HCT116 (cell line): ENCODE results near the gene DAP. TPM values are rescaled to one million over a fixed set of nuclear protein-coding genes. Genes with fewer than 3 reads are reported as not detected.

Experiments used
- ATAC-seq: fragments of 200-7000 bp; cut with Tn5 transposase; 2 replicates; pipeline ENCODE4 v1.9.1; 2020; ENCODE audit warnings: mild to moderate bottlenecking, moderate library complexity
- BruUV-seq: library from RNA; stranded (reverse); fragments of 400-500 nt; replicated peaks from 2 replicates; lab custom pipeline; 2021; lab: Mats Ljungman, UMichigan
- CTCF ChIA-PET: fragments of 300-600 bp; sonication (Branson Sonifier 250); formaldehyde crosslinking; loops from one replicate; lab custom pipeline; 2021; ENCODE audit warnings: antibody characterized with exemption; lab: Charles Lee
- POLR2A ChIA-PET: fragments of 300-600, 350-600 bp; sonication (Branson Sonifier 250); formaldehyde crosslinking; loops from one replicate; lab custom pipeline; 2021; ENCODE audit warnings: antibody characterized with exemption; lab: Charles Lee
- RAD21 ChIA-PET, 2 experiments: fragments of 300-600 bp; sonication (Branson Sonifier 250); formaldehyde crosslinking; loops; one replicate each; lab custom pipeline; 2023; ENCODE audit warnings: low total read pairs in 2 of 2; ENCODE audit not compliant: uncharacterized antibody in 2 of 2, unreplicated experiment in 2 of 2, low non-redundant PET in 1 of 2; lab: Charles Lee
- DNase-seq: peaks from one replicate; pipeline ENCODE4 v3.0.0-alpha.2; 2010; ENCODE audit warnings: low read depth, low spot score
- H2AFZ ChIP-seq: fragments of 200-600 bp; shearing (Covaris generic), sonication (generic); 2 replicates; pipeline ENCODE4 v1.6.1; 2017; ENCODE audit warnings: low read depth, mixed run types, mixed read lengths, antibody characterized with exemption, low read length; ENCODE audit not compliant: poor library complexity, severe bottlenecking
- H3K27ac ChIP-seq: 2 replicates; pipeline ENCODE4 v1.5.1; 2012; ENCODE audit warnings: low read depth, low read length
- H3K27me3 ChIP-seq: fragments of 200-600 bp; sonication (generic); 2 replicates; pipeline ENCODE4 v1.6.1; 2016; ENCODE audit warnings: mixed run types, low read length, mixed read lengths; ENCODE audit not compliant: insufficient read depth
- H3K36me3 ChIP-seq, 2 experiments: fragments of 200-500 bp in 1 of 2; fragments of 200-600 bp in 1 of 2; sonication (Bioruptor generic) in 1 of 2; sonication (generic) in 1 of 2; 2 replicates each; pipeline versions ENCODE4 v1.5.1 to v1.6.1; 2014 to 2016; ENCODE audit warnings: low read length in 2 of 2, inconsistent platforms in 1 of 2, mixed read lengths in 1 of 2, mixed run types in 1 of 2; ENCODE audit not compliant: insufficient read depth in 2 of 2, control insufficient read depth in 1 of 2
- H3K4me1 ChIP-seq, 2 experiments: fragments of 200-600 bp in 1 of 2; sonication (generic) in 1 of 2; 2 replicates each; pipeline versions ENCODE4 v1.5.1 to v1.6.1; 2012 to 2017; ENCODE audit warnings: low read length in 2 of 2, inconsistent platforms in 1 of 2, mild to moderate bottlenecking in 1 of 2, mixed read lengths in 1 of 2, mixed run types in 1 of 2, moderate library complexity in 1 of 2; ENCODE audit not compliant: insufficient read depth in 2 of 2, control insufficient read depth in 1 of 2
- H3K4me2 ChIP-seq: fragments of 200-600 bp; sonication (generic); 2 replicates; pipeline ENCODE4 v1.6.1; 2017; ENCODE audit warnings: mixed run types, low read length, mixed read lengths
- H3K4me3 ChIP-seq, 2 experiments: fragments of 200-600 bp in 1 of 2; sonication (generic) in 1 of 2; replicated peaks in 1 of 2; 2 replicates each; pipeline ENCODE4 v1.5.1; 2011 to 2016; ENCODE audit warnings: low read length in 2 of 2, control low read depth in 1 of 2, low read depth in 1 of 2, mild to moderate bottlenecking in 1 of 2, mixed read lengths in 1 of 2, mixed run types in 1 of 2
- H3K79me2 ChIP-seq: fragments of 200-600 bp; sonication (generic); 2 replicates; pipeline ENCODE4 v1.6.1; 2017; ENCODE audit warnings: mild to moderate bottlenecking, mixed run types, low read length, moderate library complexity, mixed read lengths; ENCODE audit not compliant: insufficient read depth
- H3K9ac ChIP-seq: fragments of 200-600 bp; sonication (generic); 2 replicates; pipeline ENCODE4 v1.6.1; 2016; ENCODE audit warnings: low read length, mixed read lengths
- H3K9me2 ChIP-seq: fragments of 200-600 bp; sonication (generic), shearing (Covaris generic); 2 replicates; pipeline ENCODE4 v1.6.1; 2017; ENCODE audit warnings: mixed run types, mild to moderate bottlenecking, moderate library complexity; ENCODE audit not compliant: insufficient read depth
- H3K9me3 ChIP-seq, 2 experiments: fragments of 200-500 bp in 1 of 2; fragments of 200-600 bp in 1 of 2; sonication (Bioruptor generic) in 1 of 2; sonication (generic) in 1 of 2; 2 replicates each; pipeline ENCODE4 v1.6.1; 2014 to 2017; ENCODE audit warnings: low read length in 2 of 2, mixed read lengths in 2 of 2, inconsistent platforms in 1 of 2, low read depth in 1 of 2, mild to moderate bottlenecking in 1 of 2, mixed run types in 1 of 2, moderate library complexity in 1 of 2; ENCODE audit not compliant: control insufficient read depth in 1 of 2, insufficient read depth in 1 of 2
- H4K20me1 ChIP-seq: fragments of 200-600 bp; sonication (generic), shearing (Covaris generic); 2 replicates; pipeline ENCODE4 v1.6.1; 2017; ENCODE audit warnings: mixed run types, mild to moderate bottlenecking, moderate library complexity; ENCODE audit not compliant: insufficient read depth
- CBX3 ChIP-seq: IDR thresholded peaks from 2 replicates; pipeline ENCODE4 v1.6.1; 2012; ENCODE audit warnings: low read depth
- CEBPB ChIP-seq: IDR thresholded peaks from 2 replicates; pipeline ENCODE4 v1.6.1; 2012; ENCODE audit warnings: low read depth
- EGR1 ChIP-seq: IDR thresholded peaks from 2 replicates; pipeline ENCODE4 v1.6.1; 2012; ENCODE audit warnings: low read depth
- EZH2 ChIP-seq: fragments of 200-600 bp; sonication (generic); IDR thresholded peaks from 2 replicates; pipeline ENCODE4 v1.6.1; 2017; ENCODE audit warnings: antibody characterized with exemption, mixed run types
- POLR2A ChIP-seq: IDR thresholded peaks from 2 replicates; pipeline ENCODE4 v1.7.0; 2011; ENCODE audit warnings: borderline replicate concordance; ENCODE audit not compliant: insufficient read depth, insufficient read length; ENCODE audit errors: extremely low read depth
- POLR2AphosphoS5 ChIP-seq: IDR thresholded peaks from 2 replicates; pipeline ENCODE4 v1.6.1; 2011; ENCODE audit warnings: mild to moderate bottlenecking, low read depth, low read length, moderate library complexity
- SIN3A ChIP-seq: IDR thresholded peaks from 2 replicates; pipeline ENCODE4 v1.6.1; 2012; ENCODE audit warnings: low read depth
- SP1 ChIP-seq: IDR thresholded peaks from 2 replicates; pipeline ENCODE4 v1.6.1; 2012; ENCODE audit warnings: low read depth
- SRF ChIP-seq: IDR thresholded peaks from 2 replicates; pipeline ENCODE4 v1.6.1; 2012; ENCODE audit warnings: low read depth
- TCF7L2 ChIP-seq: IDR thresholded peaks from 2 replicates; pipeline ENCODE4 v1.7.0; 2011; ENCODE audit warnings: borderline replicate concordance, inconsistent platforms; ENCODE audit not compliant: insufficient read depth, insufficient read length; ENCODE audit errors: extremely low read depth
- ZFX ChIP-seq: fragments of 450-650 bp; IDR thresholded peaks from 2 replicates; pipeline ENCODE4 v1.6.1; 2017
- ZNF274 ChIP-seq: fragments of 200-500 bp; sonication (Bioruptor generic); IDR thresholded peaks from 2 replicates; pipeline ENCODE4 v1.6.1; 2014; ENCODE audit warnings: mild to moderate bottlenecking, low read depth, low read length, inconsistent platforms
- intact Hi-C: fragments of 100-400 bp; cut with micrococcal nuclease; formaldehyde crosslinking; loops from 2 replicates; pipeline ENCODE4 v1.10.0; 2022
- total RNA-seq: library from RNA; stranded (reverse); gene quantifications from one replicate; pipeline ENCODE4 v1.2.1, GENCODE V29; 2021; ENCODE audit not compliant: unreplicated experiment
- TF ChIP-seq, protein P1 (sequence below): IDR thresholded peaks from 2 replicates; pipeline ENCODE4 v1.6.1; 2012; ENCODE audit warnings: low read depth
- TF ChIP-seq, protein P2 (sequence below): IDR thresholded peaks from 2 replicates; pipeline ENCODE4 v1.6.1; 2012
- TF ChIP-seq, protein P3 (sequence below): IDR thresholded peaks from 2 replicates; pipeline ENCODE4 v1.6.1; 2011; ENCODE audit warnings: mild to moderate bottlenecking, low read length, moderate library complexity; ENCODE audit not compliant: insufficient replicate concordance; ENCODE audit errors: extremely low read depth

Gene DAP
- total RNA-seq, 1 experiment from 2014 or later, result 59.1 TPM

DNA sequence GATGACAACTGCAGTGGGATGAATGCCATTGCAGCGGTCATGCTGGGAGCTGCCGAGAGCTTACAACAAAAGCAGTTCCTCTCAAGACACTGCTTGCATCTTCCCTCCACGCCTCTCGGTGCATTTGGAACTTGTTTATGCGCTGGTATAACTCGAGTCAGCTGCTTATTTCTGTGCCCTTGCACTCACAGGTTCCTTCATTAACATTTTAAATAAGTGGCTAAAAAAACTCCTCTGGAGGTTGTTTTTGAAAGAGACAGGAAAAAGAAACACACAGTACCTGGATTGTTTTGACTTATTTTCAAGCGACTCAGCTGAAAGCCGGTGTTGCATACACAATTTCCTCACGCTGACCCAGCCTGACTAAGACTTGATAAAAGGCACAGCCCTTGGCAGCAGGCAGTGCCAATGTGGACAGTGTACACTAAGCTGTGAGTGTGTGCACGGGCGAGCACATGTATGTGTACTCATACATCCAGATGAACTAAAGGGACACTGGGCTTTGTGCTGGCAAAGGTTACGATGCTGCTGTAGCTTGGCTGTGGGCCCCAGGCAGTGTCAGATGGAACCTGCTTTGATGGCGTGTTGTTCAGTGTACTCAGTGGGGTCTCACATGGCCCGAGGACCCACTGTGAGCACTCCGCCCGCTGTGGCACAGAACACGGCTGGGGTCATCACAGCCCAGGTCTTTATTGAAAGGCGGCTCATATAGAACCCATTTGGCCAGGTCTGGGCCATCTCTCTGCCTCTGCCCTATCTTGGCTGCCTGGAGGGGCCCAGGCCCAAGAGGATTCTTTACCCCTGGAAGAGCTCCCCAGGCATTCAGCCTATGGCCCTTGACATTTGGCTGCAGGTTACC is 104.8 kb downstream of the DAP start:
- TF ChIP-seq CBX3 (no peak), POLR2A (no peak), EZH2 (no peak), ZNF274 (no peak), SIN3A (no peak), TCF7L2 (no peak), EGR1 (no peak), POLR2AphosphoS5 (no peak), CEBPB (no peak), SRF (no peak), SP1 (no peak), ZFX (no peak)
- TF ChIP-seq, protein P1, sequence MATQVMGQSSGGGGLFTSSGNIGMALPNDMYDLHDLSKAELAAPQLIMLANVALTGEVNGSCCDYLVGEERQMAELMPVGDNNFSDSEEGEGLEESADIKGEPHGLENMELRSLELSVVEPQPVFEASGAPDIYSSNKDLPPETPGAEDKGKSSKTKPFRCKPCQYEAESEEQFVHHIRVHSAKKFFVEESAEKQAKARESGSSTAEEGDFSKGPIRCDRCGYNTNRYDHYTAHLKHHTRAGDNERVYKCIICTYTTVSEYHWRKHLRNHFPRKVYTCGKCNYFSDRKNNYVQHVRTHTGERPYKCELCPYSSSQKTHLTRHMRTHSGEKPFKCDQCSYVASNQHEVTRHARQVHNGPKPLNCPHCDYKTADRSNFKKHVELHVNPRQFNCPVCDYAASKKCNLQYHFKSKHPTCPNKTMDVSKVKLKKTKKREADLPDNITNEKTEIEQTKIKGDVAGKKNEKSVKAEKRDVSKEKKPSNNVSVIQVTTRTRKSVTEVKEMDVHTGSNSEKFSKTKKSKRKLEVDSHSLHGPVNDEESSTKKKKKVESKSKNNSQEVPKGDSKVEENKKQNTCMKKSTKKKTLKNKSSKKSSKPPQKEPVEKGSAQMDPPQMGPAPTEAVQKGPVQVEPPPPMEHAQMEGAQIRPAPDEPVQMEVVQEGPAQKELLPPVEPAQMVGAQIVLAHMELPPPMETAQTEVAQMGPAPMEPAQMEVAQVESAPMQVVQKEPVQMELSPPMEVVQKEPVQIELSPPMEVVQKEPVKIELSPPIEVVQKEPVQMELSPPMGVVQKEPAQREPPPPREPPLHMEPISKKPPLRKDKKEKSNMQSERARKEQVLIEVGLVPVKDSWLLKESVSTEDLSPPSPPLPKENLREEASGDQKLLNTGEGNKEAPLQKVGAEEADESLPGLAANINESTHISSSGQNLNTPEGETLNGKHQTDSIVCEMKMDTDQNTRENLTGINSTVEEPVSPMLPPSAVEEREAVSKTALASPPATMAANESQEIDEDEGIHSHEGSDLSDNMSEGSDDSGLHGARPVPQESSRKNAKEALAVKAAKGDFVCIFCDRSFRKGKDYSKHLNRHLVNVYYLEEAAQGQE, result no peak
- TF ChIP-seq, protein P2, sequence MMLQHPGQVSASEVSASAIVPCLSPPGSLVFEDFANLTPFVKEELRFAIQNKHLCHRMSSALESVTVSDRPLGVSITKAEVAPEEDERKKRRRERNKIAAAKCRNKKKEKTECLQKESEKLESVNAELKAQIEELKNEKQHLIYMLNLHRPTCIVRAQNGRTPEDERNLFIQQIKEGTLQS, result no peak
- TF ChIP-seq, protein P3, sequence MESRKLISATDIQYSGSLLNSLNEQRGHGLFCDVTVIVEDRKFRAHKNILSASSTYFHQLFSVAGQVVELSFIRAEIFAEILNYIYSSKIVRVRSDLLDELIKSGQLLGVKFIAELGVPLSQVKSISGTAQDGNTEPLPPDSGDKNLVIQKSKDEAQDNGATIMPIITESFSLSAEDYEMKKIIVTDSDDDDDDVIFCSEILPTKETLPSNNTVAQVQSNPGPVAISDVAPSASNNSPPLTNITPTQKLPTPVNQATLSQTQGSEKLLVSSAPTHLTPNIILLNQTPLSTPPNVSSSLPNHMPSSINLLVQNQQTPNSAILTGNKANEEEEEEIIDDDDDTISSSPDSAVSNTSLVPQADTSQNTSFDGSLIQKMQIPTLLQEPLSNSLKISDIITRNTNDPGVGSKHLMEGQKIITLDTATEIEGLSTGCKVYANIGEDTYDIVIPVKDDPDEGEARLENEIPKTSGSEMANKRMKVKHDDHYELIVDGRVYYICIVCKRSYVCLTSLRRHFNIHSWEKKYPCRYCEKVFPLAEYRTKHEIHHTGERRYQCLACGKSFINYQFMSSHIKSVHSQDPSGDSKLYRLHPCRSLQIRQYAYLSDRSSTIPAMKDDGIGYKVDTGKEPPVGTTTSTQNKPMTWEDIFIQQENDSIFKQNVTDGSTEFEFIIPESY, result no peak
- no peak overlapping the region for H2AFZ ChIP-seq
- no peak overlapping the region for H3K4me3 ChIP-seq
- no TSS peak for BruUV-seq
- no peak overlapping the region for H3K27ac ChIP-seq
- ATAC-seq (no peak), DNase-seq (no peak)
- no peaks in the 10 kb centered on the region for H3K9me3 ChIP-seq
- no peaks in the 10 kb centered on the region for H3K79me2 ChIP-seq
- no peak overlapping the region for H3K4me2 ChIP-seq
- CTCF ChIA-PET, result no interaction called here
- no peak overlapping the region for H3K9ac ChIP-seq
- no peaks in the 10 kb centered on the region for H3K4me1 ChIP-seq
- H4K20me1 ChIP-seq, result no peaks in the 10 kb centered on the region
- RAD21 ChIA-PET, result no interaction called here
- H3K27me3 ChIP-seq, result no peaks in the 10 kb centered on the region
- H3K36me3 ChIP-seq, result no peaks in the 10 kb centered on the region; a peak in 1 of 4 replicates
- no peaks in the 10 kb centered on the region for H3K9me2 ChIP-seq
- intact Hi-C loops, result no loop called here
- POLR2A ChIA-PET, result no interaction called here
